Limb (tissue), 2 donors: ENCODE data around the gene CCNL1.
"Not testable (repeated sequence)": the region's sequence is repeated elsewhere in the genome, so short reads cannot be mapped to it uniquely, and the experiment has no call there.

ENCODE experiments used
- DNase-seq, 2 donors: peaks; one replicate each; pipeline ENCODE4 v3.0.0-alpha.2; 2016; ENCODE audit errors: extremely low spot score in 2 of 2

Gene CCNL1

DNA sequence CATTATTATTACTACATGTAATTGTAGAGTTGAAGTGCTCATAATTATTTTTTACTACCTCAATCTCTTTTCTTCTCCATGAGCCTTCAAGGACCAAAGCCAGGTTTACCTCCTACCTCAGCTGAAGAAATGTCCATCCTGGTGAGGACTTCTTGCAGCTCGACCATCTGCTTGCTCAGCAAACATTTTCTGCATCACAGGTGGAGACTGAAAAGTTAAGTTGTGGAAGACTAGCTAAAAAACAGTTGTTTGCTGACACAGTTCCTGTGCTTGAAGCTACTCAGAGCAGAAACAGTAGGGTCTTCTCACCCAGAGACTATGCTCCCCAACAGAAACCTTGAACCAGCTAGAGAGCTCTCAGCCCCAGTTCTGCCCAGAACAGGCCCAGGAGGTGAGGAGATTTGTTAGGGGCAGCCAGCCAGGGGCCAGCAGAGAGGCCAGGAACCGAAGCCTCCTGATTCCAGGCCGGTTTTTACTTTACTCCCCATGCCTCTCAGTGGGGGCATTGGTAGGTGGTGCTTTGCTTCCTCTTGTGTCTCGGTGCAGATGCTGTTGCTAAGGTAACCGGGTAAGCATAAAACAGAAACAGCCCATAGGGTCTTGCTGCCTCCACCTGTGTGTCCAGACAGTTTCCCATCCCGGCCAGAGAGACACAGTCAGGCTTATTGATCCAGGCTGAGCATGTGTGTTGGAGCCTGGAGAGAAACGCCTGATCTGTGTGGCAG lies 54.9 kb downstream of the CCNL1 start:
- no peak for DNase-seq

DNA sequence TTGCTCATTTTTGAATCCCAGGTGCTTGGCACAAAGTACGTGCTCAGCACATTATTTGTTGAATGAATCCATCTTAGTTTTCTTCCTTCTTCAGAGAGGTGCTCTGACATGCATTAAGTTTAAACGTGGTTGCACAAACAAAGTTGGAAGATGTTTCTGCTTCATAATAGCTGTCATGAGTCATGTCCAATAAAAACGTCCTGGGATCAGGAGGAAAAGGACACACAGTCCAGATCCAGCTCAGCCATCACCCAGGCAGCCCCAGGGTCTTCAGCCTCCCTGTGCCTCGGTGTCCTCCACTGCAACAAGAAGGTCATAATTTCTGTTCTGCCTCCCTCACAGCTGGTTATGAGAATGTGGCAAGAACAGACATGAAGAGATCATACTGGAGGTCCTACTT lies 55.4 kb downstream of the CCNL1 start:
- DNase-seq, result no peak

DNA sequence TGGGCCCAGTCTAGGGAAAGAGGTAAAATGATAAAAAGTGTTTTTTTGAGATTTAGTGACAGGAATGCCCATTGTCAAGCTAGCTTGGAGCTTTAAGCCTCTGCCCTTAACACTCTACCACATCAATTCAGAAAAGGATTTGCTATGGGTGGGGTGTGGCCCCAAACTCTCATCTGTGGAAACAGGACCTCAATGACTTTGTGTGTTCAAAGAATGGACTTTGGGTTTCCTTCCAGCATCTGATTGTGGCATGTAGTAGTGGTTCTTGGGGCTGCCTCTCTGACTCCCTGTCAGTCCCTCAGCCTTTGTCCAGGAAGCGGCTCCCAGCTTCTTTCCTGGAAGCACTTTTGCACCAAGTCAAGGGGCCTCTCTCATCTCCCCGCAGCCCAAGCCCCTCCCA lies 56.1 kb downstream of the CCNL1 start:
- no peak for DNase-seq

DNA sequence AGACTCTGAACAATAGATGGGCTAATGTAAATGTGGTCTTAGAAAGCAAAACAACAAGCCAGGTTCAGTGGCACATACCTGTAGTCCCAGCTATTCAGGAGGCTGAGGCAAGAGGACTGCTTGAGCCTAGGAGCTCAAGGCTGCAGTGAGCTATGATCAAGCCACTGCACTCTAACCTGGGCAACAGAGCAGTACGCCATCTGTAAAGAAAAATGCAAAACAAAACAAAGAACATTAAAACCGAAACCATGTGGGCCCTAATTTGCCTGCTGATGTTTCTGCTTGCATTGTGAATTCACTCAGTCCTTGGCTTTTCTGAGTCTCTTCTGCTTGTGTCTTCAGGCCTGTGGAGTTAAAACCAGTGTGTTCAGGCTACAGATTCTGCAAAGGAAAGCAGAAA lies 56.7 kb downstream of the CCNL1 start:
- no peak for DNase-seq

DNA sequence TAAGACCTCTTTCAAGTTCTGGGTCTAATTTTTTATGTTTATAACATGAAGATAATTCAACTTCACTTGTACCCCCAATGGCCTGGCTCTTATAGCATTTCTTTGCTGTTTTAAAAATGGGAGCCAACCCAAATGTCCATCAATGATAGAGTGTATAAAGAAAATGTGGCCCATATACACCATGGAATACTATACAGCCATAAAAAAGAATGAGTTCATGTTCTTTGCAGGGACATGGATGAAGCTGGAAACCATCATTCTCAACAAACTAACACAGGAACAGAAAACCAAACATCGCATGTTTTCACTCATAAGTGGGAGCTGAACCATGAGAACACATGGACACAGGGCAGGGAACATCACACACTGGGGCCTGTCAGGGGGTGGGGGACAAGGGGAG lies 57.4 kb downstream of the CCNL1 start:
- not testable (repeated sequence) for DNase-seq

DNA sequence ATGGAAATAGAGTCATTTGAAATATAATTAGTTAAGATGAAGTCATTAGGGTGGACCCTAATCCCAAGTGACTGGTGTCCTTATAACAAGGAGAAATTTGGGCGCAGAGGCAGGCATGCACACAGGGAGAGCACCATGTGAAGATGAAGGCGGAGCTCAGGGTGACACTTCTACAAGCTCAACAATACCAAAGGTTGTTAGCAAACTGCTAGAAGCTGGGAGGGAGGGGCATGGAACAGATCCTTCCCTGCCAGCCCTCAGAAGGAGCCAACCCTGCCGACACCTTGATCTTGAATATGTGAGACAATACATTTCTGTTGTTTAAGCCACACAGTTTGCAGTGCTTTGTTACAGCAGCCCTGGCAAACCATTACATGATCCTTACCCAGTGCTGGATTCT lies 57.8 kb downstream of the CCNL1 start:
- no peak for DNase-seq

DNA sequence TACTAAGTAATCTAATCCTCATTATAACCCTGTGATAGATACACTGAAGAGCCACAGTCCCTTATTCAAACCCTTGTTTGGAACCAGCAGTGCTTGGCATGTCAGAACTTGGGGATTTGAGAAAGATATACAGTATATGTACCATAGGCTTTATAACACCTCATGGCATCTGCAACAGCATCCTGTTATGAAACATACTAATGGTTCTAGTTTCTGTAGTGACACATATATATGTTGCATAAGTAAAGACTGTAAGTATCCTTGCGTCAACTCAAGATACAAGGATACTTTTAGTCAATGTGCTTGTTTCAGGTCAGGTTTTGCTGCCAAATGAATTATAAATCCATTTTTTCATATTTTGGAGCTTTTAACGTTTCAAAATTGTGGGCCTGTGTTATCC lies 58.5 kb downstream of the CCNL1 start:
- no peak for DNase-seq

DNA sequence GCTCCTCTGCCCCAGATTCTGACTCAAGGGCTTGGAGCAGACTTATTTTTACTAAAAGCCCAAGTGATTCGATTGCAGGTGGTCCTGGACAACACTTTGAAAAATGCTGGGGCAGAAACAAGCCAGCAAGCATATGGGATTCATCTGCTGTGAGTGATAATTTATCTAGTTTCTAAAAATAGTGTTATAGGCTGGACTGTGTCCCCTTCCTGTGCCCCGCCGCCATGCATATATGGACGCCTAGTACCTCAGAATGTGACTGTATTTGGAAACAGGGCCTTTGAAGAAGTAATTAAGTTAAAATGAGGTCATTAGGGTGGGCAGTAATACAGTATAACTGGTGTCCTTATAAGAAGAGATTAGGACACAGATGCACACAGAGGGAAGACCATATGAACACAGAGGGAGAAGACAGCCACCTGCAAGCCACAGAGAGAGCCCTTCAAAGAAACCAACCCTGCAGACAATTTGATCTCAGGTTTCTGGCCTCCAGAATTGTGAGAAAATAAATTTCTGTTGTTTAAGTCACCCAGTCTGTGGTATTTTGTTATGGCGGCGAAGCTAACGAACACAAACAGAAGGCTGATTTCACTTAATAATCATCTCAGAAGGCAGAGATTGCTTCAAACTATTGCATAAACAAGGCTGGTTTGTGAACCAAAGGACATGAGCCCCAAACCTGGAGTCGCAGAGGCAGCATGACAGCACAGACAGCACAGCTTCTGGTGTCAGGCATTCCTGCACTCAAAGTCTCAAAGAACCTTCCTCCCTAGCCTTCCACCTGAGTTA lies 59.1 kb downstream of the CCNL1 start:
- DNase-seq, result no peak

DNA sequence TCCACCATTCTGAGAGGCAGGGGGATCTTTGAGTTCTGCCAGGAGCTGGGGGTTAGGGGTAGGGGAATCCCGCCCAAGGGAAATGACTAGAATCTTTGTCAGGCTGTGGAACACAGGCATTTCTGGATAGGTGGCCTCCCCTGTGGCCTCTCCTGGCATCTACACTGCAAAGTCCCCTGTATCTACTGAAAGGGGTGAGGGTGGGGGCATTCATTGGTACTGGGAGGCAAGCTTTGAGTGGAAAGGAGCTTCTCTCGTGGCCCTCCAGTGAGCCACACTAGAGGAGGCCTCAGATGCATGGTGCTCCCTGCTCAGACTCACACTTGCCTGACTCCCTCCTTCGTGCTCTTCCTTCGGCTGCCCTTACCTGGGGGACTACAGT lies 59.9 kb downstream of the CCNL1 start:
- DNase-seq, result no peak

DNA sequence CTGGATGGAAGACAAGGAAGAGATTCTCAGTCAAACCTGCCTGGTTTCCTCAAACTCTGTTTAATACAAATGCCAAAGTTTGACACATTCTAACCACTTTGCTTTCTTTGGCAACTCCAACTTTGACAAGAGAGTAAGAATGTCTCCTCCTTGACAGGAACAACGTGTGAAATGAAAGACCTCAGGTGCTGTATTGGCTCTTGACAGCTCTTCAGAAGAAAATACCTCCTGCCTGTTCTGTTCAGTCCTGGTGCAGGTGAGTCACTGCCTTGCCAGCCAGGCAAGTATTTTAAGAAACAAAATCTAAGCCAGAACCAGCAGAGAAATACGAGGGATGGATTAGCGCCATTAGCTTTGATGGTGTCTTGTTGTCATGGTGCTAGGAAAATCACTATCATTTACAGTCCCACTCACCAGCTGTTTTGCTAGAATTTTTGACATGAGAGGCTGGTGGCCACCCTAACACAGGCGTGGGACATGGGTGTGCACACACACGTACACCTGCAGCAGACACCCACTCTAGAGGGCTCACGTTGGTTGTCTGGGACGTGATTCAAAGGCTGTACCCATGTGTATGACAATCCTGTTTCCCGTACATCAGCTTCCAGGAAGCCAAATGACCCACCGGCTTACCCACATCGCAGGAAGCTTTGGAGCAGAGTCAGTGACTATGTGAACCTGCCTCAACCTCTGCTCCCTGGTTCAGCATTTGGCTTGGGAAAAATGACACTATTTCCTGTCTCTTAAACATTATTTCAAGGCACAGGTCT lies 60.4 kb downstream of the CCNL1 start:
- DNase-seq, result no peak

DNA sequence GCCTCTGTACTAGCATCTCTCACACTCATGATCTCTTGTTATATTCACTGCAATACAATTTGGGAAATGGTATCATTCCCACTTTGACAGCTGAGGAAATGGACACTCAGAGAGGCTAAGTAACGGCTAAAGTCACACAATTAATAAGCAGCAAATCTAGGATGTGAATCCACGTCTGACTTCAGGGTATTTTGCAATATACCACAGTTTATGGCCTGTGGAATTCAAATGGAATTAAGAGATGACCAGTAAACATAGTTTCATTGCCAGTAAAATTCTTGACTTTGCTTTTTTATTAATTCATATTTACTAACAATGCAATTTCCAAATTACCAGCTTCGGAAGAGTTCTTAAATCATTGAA lies 61.1 kb downstream of the CCNL1 start:
- DNase-seq, result no peak

DNA sequence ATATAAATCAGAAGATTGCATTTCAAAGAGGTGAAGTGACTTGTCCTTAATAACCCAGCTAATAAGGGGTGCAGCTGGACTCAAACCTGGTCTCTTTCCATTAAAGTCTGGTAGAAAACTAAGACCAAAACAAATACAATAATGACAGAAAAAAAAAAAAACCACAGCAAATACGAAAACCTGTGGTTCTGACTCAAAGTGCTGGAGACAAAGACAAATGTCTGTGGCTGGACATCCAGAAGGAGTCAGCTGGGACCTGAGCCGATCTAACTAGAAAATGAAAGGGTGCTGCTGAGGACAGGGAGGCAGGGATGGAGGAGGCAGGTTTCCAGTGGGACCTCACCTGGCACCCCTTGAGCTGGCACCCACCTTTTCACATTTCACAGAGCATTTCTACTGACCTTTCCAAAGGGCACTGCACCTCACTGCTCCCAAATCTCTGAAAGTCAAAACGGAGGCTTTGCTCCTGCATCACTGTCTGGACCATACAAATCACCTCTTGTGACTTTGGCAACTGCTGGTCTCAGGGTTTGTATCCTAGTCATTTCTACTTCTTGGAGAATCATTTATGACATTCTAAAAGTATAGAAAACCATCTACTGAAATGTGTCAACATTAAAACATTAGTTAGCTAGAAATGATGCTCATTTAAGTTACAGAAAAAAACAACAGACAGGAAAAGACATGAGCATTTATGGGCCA lies 61.7 kb downstream of the CCNL1 start:
- no peak for DNase-seq
